Activated gamma-delta T cell (primary cell): ENCODE data around the gene SIGLEC1.

Source experiments
- DNase-seq: peaks from one replicate; lab custom pipeline; 2025; lab: John Stamatoyannopoulos, UW

The SIGLEC1 gene

GRCh38 chr20:3679749-3680700 is 32.4 kb downstream of the SIGLEC1 start:
- DNase-seq, result no peak

GRCh38 chr20:3678856-3679720 is 33.3 kb downstream of the SIGLEC1 start:
- DNase-seq, result no peak

DNA sequence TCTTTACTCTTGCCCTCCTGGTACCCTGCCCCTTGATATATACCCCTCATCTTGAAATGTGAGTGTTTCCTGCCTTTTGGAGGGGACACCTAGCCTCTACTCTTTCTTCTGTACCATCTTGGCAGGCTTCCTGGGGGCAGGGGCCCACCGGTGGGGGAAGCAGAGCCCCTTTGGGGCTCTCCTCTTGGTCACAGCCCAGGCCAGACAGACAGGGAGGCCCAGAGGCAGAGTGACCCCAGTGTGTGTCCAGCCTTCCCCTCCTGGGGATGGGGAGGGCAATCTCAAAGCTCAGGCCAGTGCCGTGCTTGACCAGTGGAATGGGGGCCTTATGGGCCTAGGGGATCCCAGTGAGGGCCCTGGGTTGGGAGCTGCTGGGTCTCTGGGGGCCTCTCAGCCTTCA is 34.2 kb downstream of the SIGLEC1 start:
- no peak for DNase-seq

GRCh38 chr20:3677733-3678132 is 34.7 kb downstream of the SIGLEC1 start:
- no peak for DNase-seq

DNA sequence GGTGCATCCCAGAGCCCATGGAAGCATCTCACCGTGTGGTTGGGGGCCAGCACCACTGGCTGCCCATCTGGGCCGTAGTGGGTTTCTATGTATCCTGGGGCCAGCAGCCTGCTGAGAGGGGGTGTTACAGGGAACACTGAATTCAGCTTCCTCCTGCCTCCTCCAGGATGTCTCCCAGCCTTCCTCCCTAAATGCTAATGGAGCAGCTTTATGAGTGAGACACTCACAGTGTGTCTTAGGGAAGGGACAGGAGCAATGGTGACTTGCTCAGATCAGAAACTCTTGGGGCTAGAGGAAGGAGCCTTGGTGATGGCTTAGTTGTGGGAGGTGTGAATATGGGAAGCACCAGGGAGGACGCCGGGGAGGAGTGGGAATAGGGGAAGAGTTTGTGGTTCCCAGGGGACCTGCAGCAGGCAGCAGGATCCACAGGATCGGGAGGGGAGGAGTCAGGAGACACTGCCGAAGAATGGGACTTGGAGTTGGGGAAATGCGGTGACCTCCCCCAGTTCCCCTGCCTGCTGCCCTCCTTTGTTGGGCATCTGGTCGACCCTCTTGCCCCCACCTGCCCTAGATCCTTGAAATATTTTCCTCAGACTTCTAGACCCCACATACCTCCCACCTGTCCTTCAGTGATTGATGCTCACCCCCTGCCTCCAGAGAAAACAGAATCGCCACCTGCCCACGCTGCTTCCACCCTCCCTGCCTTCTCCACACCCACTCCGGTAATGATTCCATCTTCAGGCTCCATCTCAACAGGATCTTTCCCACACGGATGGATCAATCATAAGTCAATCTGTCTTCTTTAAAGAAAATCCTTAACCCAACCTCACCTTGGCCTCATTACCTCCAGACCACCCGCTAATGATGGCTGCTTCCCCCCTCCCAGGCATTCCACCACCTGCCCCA is 37.2 kb downstream of the SIGLEC1 start:
- DNase-seq, result no peak

- DNase-seq, result no peak
Measured at GRCh38 chr20:3674447-3674846, 38.0 kb downstream of the SIGLEC1 start.

DNA sequence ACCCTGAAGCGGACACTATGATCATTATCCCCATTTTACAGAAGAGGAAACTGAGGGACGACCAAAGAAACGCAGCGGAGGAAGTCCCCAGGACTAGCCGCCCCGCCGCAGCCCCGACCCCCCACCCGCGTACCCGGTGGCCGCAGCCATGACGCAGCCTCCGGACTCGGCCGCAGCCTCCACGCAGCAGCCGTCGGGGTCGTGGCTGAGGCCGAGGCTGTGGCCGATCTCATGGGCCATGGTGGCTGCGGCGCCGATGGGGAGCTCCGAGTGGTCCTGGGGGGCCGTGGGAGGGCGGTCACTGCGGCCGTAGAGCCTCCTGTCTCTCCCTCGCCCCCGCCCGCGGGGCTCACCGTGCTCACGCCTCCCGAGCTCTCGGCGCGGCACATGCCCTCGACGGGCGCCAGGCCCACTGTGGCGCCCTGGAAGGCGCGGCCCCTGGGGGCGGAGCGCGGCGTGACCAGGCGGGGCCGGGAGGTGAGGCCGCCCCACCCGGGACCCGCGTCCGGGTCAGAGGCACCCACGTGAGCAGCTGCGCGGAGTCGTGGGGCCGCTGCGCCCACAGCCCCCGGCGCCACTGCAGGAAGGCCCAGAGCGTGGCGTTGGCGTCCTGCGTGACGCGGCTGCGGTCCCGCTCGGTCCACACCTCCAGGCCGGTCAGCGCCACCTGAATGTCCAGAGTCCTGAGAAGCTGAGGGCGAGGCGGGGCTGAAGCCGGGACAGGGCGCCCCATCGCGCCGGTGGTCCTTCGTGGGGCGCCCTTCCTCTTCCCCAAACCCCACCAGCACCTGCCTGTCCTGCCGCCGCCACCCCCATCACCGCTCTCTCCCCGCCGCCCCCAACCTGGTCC is 39.0 kb downstream of the SIGLEC1 start:
- no peak for DNase-seq

- no peak for DNase-seq
Measured at GRCh38 chr20:3672547-3673171, 39.7 kb downstream of the SIGLEC1 start.

GRCh38 chr20:3671986-3672546 is 40.3 kb downstream of the SIGLEC1 start:
- no peak for DNase-seq

- no peak for DNase-seq
Measured at GRCh38 chr20:3670945-3671344, 41.5 kb downstream of the SIGLEC1 start.

DNA sequence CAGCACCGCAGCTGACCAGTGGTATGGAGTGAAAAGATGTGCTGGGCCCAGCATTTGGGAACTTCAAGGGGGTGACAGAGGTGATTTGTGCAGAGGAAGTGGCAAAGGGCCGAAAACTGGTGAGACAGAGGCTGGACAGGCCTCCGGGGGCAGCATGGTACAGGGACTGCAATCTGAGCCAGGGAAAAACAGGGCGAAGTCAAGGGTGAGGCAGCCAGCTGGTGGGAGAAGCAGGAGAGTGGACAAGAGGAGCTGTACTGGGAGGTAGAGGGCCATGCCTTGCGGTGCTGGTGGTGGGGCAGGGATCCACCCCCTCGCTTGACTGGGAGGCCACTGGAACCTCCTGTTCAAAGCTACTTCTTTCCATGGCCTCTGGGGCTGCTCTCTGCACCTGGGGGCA is 41.9 kb downstream of the SIGLEC1 start:
- DNase-seq, result no peak

GRCh38 chr20:3669710-3670367 is 42.6 kb downstream of the SIGLEC1 start:
- no peak for DNase-seq

- no peak for DNase-seq
Measured at GRCh38 chr20:3667434-3668037, 44.9 kb downstream of the SIGLEC1 start.

GRCh38 chr20:3663858-3664257 is 48.5 kb downstream of the SIGLEC1 start:
- no peak for DNase-seq

- DNase-seq, result no peak
Measured at GRCh38 chr20:3663031-3663701, 49.2 kb downstream of the SIGLEC1 start, which contains the start of gene GFRA4. Gene GFRA4 (minus strand): TSS chr20:3663399. CDS start chr20:3663399, 0 bp downstream.
